HepG2 (cell line): ENCODE results near the gene RRBP1. TPM values are rescaled to one million over a fixed set of nuclear protein-coding genes. Genes with fewer than 3 reads are reported as not detected.

Experiments
- ATF7-NPFF ChIP-seq: sonication (generic); formaldehyde crosslinking; IDR thresholded peaks from 2 replicates; pipeline ENCODE4 v1.8.1; 2023; ENCODE audit warnings: mild to moderate bottlenecking, low read depth, missing genetic modification reagents, moderate library complexity
- BRF2 ChIP-seq: sonication (generic); formaldehyde crosslinking; IDR thresholded peaks from 2 replicates; pipeline ENCODE4 v1.8.1; 2022; ENCODE audit warnings: mild to moderate bottlenecking, missing genetic modification reagents
- HDAC2 ChIP-seq: sonication (generic); formaldehyde crosslinking; IDR thresholded peaks from 2 replicates; pipeline ENCODE4 v1.4.0; 2020; ENCODE audit warnings: missing genetic modification reagents
- HOMEZ ChIP-seq: IDR thresholded peaks from 2 replicates; pipeline ENCODE4 v1.6.1; 2016; ENCODE audit warnings: low read depth
- HOXA9 ChIP-seq: sonication (generic); formaldehyde crosslinking; IDR thresholded peaks from 2 replicates; pipeline ENCODE4 v1.8.1; 2022; ENCODE audit warnings: missing genetic modification reagents, mild to moderate bottlenecking, moderate library complexity, borderline replicate concordance
- IRF2 ChIP-seq: IDR thresholded peaks from 2 replicates; pipeline ENCODE4 v1.6.1; 2018; ENCODE audit warnings: missing genetic modification reagents, missing compliant biosample characterization
- ISL2 ChIP-seq: sonication (generic); formaldehyde crosslinking; IDR thresholded peaks from 2 replicates; pipeline ENCODE4 v1.5.0; 2020; ENCODE audit warnings: missing genetic modification reagents
- KLF12 ChIP-seq: sonication (generic); formaldehyde crosslinking; IDR thresholded peaks from 2 replicates; pipeline ENCODE4 v1.4.0; 2020; ENCODE audit warnings: missing genetic modification reagents, borderline replicate concordance
- KMT2A ChIP-seq: sonication (generic); formaldehyde crosslinking; IDR thresholded peaks from 2 replicates; pipeline ENCODE4 v1.4.0; 2020; ENCODE audit warnings: missing genetic modification reagents
- MTA1 ChIP-seq: sonication (generic); formaldehyde crosslinking; IDR thresholded peaks from 2 replicates; pipeline ENCODE4 v1.4.0; 2020; ENCODE audit warnings: missing genetic modification reagents, mild to moderate bottlenecking, borderline replicate concordance
- RELA ChIP-seq: sonication (generic); formaldehyde crosslinking; IDR thresholded peaks from 2 replicates; pipeline ENCODE4 v1.4.0; 2020; ENCODE audit warnings: missing genetic modification reagents
- STAG1 ChIP-seq: sonication (generic); formaldehyde crosslinking; IDR thresholded peaks from 2 replicates; pipeline ENCODE4 v1.4.0; 2020; ENCODE audit warnings: missing genetic modification reagents
- TCF7L2 ChIP-seq: IDR thresholded peaks from 2 replicates; pipeline ENCODE4 v1.6.1; 2011; ENCODE audit warnings: mild to moderate bottlenecking, low read depth, low read length, moderate library complexity
- ZBTB42 ChIP-seq: sonication (generic); formaldehyde crosslinking; IDR thresholded peaks from 2 replicates; pipeline ENCODE4 v1.5.0; 2020; ENCODE audit warnings: mild to moderate bottlenecking, missing genetic modification reagents
- ZNF430 ChIP-seq: sonication (generic); formaldehyde crosslinking; IDR thresholded peaks from 2 replicates; pipeline ENCODE4 v1.9.0; 2021; ENCODE audit warnings: mild to moderate bottlenecking, missing genetic modification reagents
- ZNF546 ChIP-seq: sonication (generic); formaldehyde crosslinking; conservative IDR thresholded peaks from 2 replicates; pipeline ENCODE4 v1.8.1; 2023; ENCODE audit warnings: mild to moderate bottlenecking, missing genetic modification reagents
- ZNF605 ChIP-seq: sonication (generic); formaldehyde crosslinking; IDR thresholded peaks from 2 replicates; pipeline ENCODE4 v1.8.0; 2022; ENCODE audit warnings: mild to moderate bottlenecking, missing genetic modification reagents
- ZNF652 ChIP-seq: IDR thresholded peaks from 2 replicates; pipeline ENCODE4 v1.6.1; 2016; ENCODE audit warnings: low read depth, borderline replicate concordance
- ZNF687 ChIP-seq: sonication (generic); formaldehyde crosslinking; IDR thresholded peaks from 2 replicates; pipeline ENCODE4 v1.5.1; 2020; ENCODE audit warnings: mild to moderate bottlenecking, missing genetic modification reagents, moderate library complexity
- ZNF770 ChIP-seq: sonication (generic); formaldehyde crosslinking; IDR thresholded peaks from 2 replicates; pipeline ENCODE4 v1.5.0; 2020; ENCODE audit warnings: mild to moderate bottlenecking, missing genetic modification reagents
- ZNF883 ChIP-seq: sonication (generic); formaldehyde crosslinking; IDR thresholded peaks from 2 replicates; pipeline ENCODE4 v1.5.1; 2020; ENCODE audit warnings: mild to moderate bottlenecking, missing genetic modification reagents; ENCODE audit errors: not compliant biosample characterization
- polyA plus RNA-seq, 8 experiments: library from polyadenylated mRNA; depleted of rRNA in 3 of 8; stranded (reverse) in 7 of 8; unstranded in 1 of 8; fragments of >200 nt; fragmentation: Illumina TruSeq in 4 of 8; extraction: Trizol in 4 of 8; gene quantifications; 2 replicates each; pipeline versions ENCODE4 v1.2.1 to v1.2.3, GENCODE V29; 2011 to 2016; ENCODE audit warnings: low read depth in 4 of 8, missing spikeins in 1 of 8, mixed read lengths in 1 of 8; ENCODE audit not compliant: insufficient read depth in 1 of 8
- total RNA-seq, 5 experiments: library from RNA; depleted of rRNA; stranded (reverse); fragments of >200 nt; fragmentation: Illumina TruSeq; extraction: Trizol; gene quantifications; 2 replicates each; pipeline ENCODE4 v1.2.3, GENCODE V29; 2016; ENCODE audit warnings: low read depth in 1 of 5

RRBP1 gene
- total and polyA plus RNA-seq, 2 of the 13 experiments (the other 11 are each of a cell fraction or from before 2014, with no cell fraction given): 150 to 222 TPM

GRCh38 chr20:17570347-17571152 lies 111.5 kb downstream of the RRBP1 start (continued):
- TF ChIP-seq ZNF883 (CRISPR knock-in tag) (peak; percentile 86), ZNF430 (CRISPR knock-in tag) (no peak; the same call in 1 of the 2 replicates), IRF2 (no peak), ZNF770 (CRISPR knock-in tag) (peak; percentile 77; the same call in 1 of the 2 replicates), HOMEZ (CRISPR knock-in tag) (no peak), ISL2 (0 out of 2 replicates have a peak, but pooled peaks have one; percentile 21), BRF2 (CRISPR knock-in tag) (0 out of 2 replicates have a peak, but pooled peaks have one; percentile 49), HDAC2 (no peak), ZNF546 (CRISPR knock-in tag) (peak; percentile 67; the same call in 1 of the 2 replicates), ATF7-NPFF (CRISPR knock-in tag) (peak; percentile 16; the same call in 1 of the 2 replicates), KLF12 (CRISPR knock-in tag) (no peak), TCF7L2 (no peak), HOXA9 (no peak), RELA (CRISPR knock-in tag) (no peak), MTA1 (CRISPR knock-in tag) (peak; percentile 61; the same call in 1 of the 2 replicates), ZBTB42 (CRISPR knock-in tag) (no peak; the same call in 1 of the 2 replicates), ZNF605 (0 out of 2 replicates have a peak, but pooled peaks have one; percentile 42), ZNF687 (CRISPR knock-in tag) (peak; percentile 81), KMT2A (CRISPR knock-in tag) (peak; percentile 74; the same call in 1 of the 2 replicates), ZNF652 (CRISPR knock-in tag) (peak; percentile 99), STAG1 (CRISPR knock-in tag) (peak; percentile 25; the same call in 1 of the 2 replicates)
